HG03565 (cell line): ENCODE data around the gene USP9X.
"Not testable (repeated sequence)": the region's sequence is repeated elsewhere in the genome, so short reads cannot be mapped to it uniquely, and the experiment has no call there.

Experiments
- ATAC-seq: cut with Tn5 transposase; IDR thresholded peaks from one replicate; pipeline ENCODE4 v1.9.1; 2021; ENCODE audit warnings: mild to moderate bottlenecking, moderate library complexity; ENCODE audit not compliant: unreplicated experiment

The USP9X gene

GRCh38 chrX:41084893-41085511 is at the start of gene USP9X:
Gene USP9X, plus strand, starts transcription at chrX:41085445. Its CDS starts 38,184 bp downstream, at chrX:41123629.
- ATAC-seq: peak; percentile 29

GRCh38 chrX:41035582-41035981 is 49.7 kb upstream of the USP9X start:
- ATAC-seq: no peak

- ATAC-seq: no peak
Observed at GRCh38 chrX:41036668-41037326, 48.4 kb upstream of the USP9X start.

GRCh38 chrX:41043196-41043595 is 42.0 kb upstream of the USP9X start:
- ATAC-seq: no peak

GRCh38 chrX:41043674-41044345 is 41.4 kb upstream of the USP9X start:
- ATAC-seq: no peak

- no peak for ATAC-seq
Observed at GRCh38 chrX:41045960-41046567, 39.2 kb upstream of the USP9X start.

- ATAC-seq: no peak
Observed at GRCh38 chrX:41047878-41048534, 37.2 kb upstream of the USP9X start.

- ATAC-seq: no peak
Observed at GRCh38 chrX:41050359-41050758, 34.9 kb upstream of the USP9X start.

GRCh38 chrX:41051288-41051687 is 34.0 kb upstream of the USP9X start:
- ATAC-seq: no peak

- no peak for ATAC-seq
Observed at GRCh38 chrX:41055740-41056139, 29.5 kb upstream of the USP9X start.

- ATAC-seq: not testable (repeated sequence)
Observed at GRCh38 chrX:41063276-41063675, 22.0 kb upstream of the USP9X start.

- no peak for ATAC-seq
Observed at GRCh38 chrX:41064018-41064417, 21.2 kb upstream of the USP9X start.

- ATAC-seq: no peak
Observed at GRCh38 chrX:41066391-41066790, 18.9 kb upstream of the USP9X start.

- ATAC-seq: no peak
Observed at GRCh38 chrX:41066969-41067368, 18.3 kb upstream of the USP9X start.

- no peak for ATAC-seq
Observed at GRCh38 chrX:41067721-41068120, 17.5 kb upstream of the USP9X start.

GRCh38 chrX:41076742-41077141 is 8.5 kb upstream of the USP9X start:
- ATAC-seq: no peak

GRCh38 chrX:41081821-41082220 is 3.4 kb upstream of the USP9X start:
- no peak for ATAC-seq

GRCh38 chrX:41082783-41083182 is 2.5 kb upstream of the USP9X start:
- no peak for ATAC-seq

- ATAC-seq: peak; percentile 66
Observed at GRCh38 chrX:41084044-41084892, 977 bp upstream of the USP9X start.

- ATAC-seq: peak; percentile 8
Observed at GRCh38 chrX:41085512-41085877, 250 bp downstream of the USP9X start.
